NB4 (cell line): ENCODE results near the gene GTF2B.
"Not testable (repeated sequence)": the region's sequence is repeated elsewhere in the genome, so short reads cannot be mapped to it uniquely, and the experiment has no call there.

Experiments
- MYC ChIP-seq: IDR thresholded peaks from 2 replicates; pipeline ENCODE4 v1.6.1; 2011; ENCODE audit warnings: low read depth, low read length
- POLR2A ChIP-seq: IDR thresholded peaks from 2 replicates; pipeline ENCODE4 v1.6.1; 2011; ENCODE audit warnings: mild to moderate bottlenecking; ENCODE audit not compliant: insufficient read length; ENCODE audit errors: extremely low read depth
- TF ChIP-seq, protein P1 (sequence below): IDR thresholded peaks from one replicate; pipeline ENCODE4 v1.5.1; 2012; ENCODE audit warnings: low read depth, low read length
- TF ChIP-seq, protein P2 (sequence below): IDR thresholded peaks from 2 replicates; pipeline ENCODE4 v1.6.1; 2011; ENCODE audit warnings: low read depth, low read length

DNA sequence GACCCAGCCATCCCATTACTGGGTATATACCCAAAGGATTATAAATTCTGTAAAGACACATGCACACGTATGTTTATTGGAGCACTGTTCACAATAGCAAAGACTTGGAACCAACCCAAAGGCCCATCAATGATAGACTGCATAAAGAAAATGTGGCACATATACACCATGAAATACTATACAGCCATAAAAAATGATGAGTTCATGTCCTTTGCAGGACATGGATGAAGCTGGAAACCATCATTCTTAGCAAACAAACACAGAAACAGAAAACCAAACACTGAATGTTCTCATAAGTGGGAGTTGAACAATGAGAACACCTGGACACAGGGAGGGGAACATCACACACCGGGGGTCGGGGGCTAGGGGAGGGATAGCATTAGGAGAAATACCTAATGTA, 71.7 kb downstream of the GTF2B start:
- TF ChIP-seq, protein P1, sequence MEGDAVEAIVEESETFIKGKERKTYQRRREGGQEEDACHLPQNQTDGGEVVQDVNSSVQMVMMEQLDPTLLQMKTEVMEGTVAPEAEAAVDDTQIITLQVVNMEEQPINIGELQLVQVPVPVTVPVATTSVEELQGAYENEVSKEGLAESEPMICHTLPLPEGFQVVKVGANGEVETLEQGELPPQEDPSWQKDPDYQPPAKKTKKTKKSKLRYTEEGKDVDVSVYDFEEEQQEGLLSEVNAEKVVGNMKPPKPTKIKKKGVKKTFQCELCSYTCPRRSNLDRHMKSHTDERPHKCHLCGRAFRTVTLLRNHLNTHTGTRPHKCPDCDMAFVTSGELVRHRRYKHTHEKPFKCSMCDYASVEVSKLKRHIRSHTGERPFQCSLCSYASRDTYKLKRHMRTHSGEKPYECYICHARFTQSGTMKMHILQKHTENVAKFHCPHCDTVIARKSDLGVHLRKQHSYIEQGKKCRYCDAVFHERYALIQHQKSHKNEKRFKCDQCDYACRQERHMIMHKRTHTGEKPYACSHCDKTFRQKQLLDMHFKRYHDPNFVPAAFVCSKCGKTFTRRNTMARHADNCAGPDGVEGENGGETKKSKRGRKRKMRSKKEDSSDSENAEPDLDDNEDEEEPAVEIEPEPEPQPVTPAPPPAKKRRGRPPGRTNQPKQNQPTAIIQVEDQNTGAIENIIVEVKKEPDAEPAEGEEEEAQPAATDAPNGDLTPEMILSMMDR: not testable (repeated sequence)
- not testable (repeated sequence) for TF ChIP-seq MYC, POLR2A
- TF ChIP-seq, protein P2, sequence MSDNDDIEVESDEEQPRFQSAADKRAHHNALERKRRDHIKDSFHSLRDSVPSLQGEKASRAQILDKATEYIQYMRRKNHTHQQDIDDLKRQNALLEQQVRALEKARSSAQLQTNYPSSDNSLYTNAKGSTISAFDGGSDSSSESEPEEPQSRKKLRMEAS: not testable (repeated sequence)
